SKM-1 (cell line): ENCODE data around the gene ZSCAN1.

Experiments
- DNase-seq: peaks from one replicate; lab custom pipeline; 2025; ENCODE audit not compliant: unreplicated experiment; lab: John Stamatoyannopoulos, UW

The ZSCAN1 gene

DNA sequence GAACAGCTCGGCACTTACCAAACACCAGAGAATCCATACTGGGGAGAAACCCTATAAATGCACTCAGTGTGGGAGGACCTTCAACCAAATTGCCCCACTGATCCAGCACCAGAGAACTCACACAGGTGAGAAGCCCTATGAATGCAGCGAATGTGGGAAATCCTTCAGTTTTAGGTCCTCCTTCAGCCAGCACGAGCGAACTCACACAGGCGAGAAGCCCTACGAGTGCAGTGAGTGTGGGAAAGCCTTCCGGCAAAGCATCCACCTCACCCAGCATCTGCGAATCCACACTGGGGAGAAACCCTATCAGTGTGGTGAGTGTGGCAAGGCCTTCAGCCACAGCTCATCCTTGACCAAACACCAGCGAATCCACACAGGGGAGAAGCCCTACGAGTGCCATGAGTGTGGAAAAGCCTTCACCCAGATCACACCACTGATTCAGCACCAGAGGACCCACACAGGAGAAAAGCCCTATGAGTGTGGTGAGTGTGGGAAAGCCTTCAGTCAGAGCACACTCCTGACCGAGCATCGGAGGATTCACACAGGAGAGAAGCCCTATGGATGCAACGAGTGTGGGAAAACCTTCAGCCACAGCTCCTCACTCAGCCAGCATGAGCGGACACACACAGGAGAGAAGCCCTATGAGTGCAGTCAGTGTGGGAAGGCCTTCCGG is 33.6 kb downstream of the ZSCAN1 start:
- DNase-seq = no peak

DNA sequence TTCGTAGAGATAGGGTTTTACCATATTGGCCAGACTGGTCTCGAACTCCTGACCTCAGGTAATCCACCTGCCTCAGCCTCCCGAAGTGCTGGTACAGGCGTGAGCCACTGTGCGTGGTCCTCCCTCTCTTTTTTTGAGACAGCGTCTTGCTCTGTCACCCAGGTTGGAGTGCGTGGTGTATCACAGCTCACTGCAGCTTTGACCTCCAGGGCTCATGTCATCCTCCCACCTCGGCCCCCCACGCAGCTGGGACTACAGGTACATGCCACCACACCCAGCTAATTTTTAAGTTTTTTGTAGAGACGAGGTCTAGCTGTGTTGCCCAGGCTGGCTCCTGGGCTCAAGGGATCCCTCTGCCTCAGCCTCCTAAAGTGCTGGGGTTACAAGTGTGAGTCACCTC is 46.0 kb downstream of the ZSCAN1 start:
- DNase-seq = no peak

DNA sequence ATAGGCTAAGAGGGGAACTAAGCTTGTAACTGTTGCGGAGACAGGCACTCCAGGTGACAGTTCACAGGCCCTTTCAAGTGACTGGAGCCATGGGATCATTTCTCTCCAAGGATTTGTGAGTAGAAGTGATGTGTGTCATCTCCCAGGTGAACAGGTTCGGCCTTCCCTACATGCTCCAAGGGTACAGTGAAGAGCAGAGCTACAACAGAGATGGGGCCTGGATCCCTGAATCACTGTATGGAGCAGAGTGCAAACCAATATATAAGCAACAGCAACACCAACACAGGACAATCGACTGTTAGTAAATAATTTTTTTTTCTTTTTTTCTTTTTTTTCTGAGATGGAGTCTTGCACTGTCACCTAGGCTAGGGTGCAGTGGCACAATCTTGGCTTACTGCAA is 49.2 kb downstream of the ZSCAN1 start:
- DNase-seq = no peak

DNA sequence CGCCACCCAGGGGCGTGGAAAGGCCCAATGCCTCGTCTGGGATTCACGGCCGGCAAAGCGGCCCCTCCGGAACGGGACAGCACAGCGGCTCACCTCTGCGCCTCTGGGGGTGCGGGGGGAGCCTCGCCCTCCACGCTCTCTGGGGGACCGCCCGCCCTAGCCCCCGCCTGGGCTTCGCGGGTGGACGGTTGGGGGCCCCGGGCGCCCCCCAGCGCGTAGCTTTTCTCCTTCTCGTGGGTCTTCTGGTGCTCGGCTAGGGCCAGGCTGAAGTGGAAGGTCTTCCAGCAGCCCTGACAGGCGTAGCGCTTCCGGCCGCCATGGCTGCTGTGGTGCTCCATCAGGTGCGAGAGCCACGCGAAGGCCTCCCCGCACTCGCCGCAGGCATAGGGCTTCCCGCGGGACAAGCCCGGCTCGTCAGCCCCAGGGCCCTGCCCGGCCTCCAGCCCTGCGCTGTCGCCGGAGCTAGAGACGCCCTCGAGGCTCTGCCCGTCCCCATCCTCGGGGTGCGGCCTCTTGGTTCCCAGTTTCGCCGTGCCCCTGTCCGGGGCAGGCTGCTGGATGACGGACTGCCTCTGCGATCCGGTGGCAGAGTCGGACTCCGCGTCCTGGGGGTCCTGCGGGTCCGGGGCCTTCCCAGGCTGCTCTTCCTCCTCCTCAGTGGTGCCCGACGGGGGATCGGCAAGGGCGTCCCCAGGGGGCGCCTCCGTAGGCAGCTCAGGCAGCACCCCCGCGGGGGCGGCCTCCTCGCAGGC is 50.9 kb downstream of the ZSCAN1 start:
- DNase-seq = no peak

DNA sequence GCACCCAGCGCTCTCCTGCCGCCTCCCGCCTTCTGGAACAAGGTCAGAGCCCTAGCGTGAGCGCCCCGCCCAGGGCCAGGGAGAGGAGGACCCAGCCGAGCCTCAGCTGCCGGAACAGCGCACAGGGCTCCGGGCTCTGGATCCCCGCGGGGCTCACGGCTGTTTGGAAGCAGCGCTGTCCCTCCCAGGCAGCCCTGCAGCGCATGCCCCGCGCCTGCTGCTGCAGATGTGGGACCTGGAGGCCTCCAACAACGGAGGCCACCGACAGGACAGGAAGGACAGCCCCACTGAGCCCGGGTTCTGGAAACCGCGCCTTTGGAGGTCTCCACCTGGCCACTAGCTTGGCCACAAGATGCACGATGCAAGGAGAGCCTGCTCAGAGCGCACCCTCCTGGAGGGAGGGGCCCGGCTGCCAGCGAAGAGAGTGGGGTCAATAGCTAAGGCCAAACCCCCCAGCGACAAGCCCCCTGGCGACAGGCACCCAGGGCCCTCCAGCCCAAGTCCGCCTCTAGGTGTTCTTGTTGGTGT is 51.6 kb downstream of the ZSCAN1 start:
- no peak for DNase-seq

DNA sequence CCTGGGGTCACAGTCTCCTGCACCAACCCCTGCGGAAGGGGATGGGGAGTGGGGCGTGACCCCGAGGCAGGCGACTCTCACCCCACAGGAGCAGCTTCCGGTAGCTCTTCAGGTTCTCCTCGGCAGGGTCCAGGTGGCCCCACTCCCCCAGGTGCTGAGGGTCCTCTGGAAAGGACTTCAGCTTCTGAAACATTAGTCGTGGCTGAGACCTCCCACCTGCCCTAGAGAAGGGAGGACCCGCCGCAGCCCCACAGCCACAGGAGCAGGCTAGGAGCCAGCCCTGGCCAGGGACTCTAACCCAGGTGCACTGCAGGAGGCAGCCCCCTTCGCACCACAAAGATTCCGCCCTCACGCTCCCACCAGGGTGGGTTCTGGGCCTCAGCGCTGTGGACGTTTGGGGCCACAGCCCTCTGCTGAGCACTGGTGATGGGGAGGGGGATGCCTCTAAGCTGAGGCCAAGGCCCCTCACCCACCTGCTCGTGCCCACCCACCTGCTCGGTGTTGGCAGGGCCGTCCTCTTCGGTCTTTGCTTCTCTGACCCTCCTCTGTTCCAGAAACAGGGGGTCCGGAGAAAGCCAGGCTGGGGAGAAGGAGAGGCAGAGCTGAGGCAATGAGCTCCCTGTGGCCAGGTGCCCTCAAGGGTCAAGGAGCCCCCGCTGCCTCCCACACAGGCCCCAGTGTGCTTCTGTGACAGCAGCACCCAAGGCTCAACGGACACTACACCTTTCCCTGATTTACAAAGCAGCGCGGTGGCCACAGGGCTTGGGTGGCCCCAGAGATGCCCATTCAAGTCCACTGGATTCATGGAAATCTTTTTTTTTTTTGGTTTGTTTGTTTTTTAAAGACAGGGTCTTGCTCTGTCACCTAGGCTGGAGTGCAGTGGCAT is 53.2 kb downstream of the ZSCAN1 start:
- DNase-seq = no peak

DNA sequence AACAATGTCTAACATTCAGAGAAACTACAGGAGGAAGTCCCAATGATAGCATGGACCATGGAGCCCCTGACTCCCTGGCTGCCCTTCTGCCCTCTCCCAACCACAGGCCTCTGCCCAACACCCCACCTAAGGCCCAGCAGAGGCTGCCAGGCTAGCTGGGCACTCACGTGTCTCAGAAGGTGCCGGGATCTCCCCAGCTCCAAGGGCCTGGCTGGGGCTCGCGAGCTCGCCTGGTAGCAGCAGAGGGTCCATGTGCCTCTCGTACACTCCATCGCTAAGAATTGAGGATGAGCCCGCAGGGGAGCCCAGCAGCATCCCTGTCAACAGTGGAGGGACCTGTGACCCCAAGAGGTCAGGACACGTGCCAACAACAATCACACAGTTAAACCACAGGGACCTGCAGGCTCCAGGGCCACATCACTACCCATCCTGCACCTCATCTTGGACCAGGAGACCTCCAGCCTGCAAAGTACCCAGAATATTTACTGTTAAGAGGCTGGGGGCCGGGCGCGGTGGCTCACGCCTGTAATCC is 54.8 kb downstream of the ZSCAN1 start:
- DNase-seq = no peak

DNA sequence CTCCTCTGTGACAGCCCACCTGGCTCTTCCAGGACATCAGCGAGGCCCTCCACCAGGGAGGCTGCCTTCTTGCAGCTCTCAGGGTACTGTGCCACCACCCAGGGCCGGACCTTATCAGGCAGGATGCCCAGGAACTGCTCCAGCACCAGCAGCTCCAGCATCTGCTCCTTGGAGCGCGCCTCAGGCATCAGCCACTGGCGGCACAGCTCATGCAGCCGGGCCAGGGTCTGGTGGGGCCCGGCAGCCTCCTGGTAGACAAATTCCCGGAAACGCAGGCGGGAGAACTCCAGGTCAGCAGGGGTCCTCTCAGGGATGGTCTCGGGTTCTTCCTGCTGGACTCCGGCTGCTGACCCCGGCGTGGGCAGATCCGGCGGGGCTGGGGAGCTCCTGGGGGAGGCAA is 56.0 kb downstream of the ZSCAN1 start:
- DNase-seq = no peak

DNA sequence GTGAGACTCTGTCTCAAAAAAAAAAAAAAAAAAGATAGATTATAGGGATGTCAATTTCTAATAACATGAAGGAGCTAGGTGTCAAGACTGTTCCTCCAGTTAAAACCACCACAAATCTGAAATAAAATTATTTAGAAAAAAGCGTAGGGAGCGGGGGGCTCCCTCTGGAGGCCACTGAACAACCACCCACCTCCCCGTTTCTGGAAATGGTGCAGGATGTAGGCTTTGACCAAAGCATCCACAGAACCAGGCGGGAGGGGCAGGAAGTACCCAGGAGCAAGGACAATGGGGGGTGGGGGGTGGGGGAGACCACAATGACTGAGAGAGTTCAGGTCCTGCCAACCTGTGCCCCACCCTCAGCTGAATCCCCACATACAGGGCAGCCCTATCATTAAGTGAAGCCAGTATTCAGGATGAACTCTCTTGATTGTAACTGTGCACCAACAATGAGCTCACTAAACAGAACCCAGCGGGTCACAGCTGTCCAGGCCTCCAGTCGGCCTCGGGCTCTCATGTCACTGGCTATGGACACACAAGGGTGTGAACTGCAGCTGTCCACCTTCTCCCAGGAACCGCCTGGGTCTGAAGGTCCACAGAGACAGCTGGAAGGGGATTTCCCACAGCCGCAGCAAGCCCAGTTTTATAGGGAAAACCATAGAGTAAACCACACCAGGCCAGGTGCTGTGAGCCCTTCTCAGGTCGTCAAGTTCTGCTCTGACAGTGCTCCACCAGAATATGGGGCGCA is 57.6 kb downstream of the ZSCAN1 start:
- DNase-seq = no peak

DNA sequence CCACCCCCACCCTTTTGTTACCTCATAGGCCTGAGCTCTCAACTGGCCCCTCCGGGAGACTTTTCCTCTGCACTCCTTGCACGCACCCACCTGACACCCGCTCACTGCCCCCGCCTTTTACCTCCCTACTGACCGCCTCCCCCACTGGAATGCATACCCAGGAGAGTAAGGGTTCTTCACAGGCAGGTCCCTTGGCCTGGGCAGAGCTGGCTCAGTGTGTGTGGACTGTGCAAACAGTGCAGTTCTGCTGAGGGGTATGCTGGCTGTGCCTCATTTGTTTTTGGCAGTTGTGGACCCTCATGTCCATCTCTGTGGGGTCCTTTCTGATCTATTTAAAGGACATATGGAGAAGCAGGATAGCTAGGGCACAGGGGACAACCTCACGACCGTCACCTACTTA is 59.2 kb downstream of the ZSCAN1 start:
- no peak for DNase-seq

DNA sequence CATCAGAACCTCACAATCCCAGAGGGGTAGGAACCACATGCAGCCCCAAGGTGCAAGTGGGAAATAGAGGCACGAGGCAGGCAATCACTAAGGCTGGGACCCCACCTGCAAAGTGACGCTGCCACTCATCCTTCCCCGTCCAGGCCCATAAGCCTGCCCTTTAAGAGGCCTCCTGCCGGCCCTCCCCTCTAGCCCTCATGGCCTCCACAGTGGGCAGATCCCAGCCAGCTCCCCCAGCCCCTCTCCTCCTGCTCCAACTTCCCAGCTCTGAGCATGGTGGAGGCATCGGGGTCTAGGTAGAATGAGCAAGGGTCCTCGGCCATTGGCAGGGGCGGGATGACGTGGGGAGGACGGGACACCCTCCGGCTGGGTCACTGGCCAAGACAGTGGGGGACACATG is 61.5 kb downstream of the ZSCAN1 start:
- DNase-seq = no peak

DNA sequence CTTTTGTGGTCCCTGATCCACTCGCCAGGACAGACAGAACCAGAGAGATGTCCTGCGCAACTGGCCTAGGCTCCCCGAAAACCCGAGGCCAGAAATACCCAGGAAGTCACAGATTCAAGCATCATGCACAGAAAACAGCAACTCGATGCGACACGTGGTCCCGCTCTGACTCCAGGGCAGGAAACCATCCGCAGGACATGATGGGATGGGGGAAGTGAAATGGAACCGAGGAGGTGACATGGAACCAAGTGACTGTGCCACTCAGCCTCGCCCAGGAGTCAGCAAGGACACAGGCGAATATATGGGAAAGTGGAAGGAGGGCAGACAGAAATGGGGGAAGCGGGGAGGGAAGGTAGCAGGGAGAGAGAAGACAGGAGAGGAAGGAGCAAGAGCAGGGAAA is 63.1 kb downstream of the ZSCAN1 start:
- no peak for DNase-seq

DNA sequence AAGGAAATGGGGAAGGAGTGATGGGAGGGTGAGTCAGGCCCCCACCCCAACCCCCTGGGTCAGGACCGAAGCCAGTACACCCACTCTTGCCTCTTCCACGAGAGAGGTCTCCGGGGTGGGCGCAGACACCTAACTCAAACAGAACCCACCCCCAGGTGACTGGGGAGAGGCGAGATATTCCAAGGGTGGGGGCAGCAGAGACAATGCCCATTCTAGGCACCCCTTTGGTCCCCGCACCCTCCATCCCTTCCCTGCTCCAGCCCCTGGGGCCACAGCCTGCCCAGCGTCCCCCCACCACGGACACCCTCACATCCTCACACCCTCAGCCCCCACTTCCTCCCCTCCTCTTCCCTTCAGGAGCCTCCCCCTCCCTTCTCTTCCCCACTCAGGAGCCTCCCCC is 63.5 kb downstream of the ZSCAN1 start:
- no peak for DNase-seq

DNA sequence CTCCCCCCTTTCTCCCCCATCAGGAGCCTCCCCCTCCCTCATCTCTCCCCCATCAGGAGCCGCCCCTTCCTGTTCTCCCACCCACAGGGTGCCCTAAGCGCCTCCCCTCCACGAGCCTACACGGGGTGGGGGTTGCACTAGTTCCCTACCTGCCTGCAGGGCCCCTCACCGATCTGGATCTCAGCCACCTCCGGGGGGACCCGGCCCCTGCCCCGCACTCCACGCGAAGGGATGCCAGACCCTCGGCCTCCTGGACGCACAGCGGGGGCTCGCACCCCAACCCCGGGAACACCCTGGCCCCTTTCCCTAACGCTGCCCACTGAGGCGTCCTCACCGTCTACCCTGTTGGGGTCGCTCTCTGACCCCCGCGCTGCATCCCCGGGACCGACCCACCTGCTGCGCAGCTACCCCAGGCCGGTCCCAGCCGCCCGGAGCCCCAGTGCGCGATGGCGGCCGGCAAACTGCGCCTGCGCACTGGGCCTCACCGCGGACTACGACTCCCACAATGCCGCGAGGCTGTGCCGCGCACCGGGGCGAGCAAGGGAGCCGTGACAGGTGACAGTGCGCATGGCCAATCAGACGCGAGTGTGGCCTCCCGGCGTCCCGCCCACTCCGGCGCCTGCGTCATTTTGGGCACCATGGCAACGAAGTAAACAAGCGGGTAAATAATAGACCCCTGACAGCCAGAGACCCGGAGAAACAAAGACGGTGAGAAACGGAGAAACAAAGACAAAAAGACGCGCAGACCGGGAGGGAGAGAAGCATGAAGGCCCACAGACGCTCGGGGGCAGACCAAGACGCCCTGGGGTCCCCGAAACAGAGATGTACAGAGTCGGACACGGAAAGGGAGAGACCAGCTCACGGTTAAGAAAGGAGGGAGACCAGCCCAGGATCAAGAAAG is 64.2 kb downstream of the ZSCAN1 start, which contains the start of gene ZSCAN18:
Gene ZSCAN18 (minus strand): TSS at position 451 of the 901 bp plus-strand sequence. CDS start 7,964 bp downstream, outside the sequence.
- no peak for DNase-seq

DNA sequence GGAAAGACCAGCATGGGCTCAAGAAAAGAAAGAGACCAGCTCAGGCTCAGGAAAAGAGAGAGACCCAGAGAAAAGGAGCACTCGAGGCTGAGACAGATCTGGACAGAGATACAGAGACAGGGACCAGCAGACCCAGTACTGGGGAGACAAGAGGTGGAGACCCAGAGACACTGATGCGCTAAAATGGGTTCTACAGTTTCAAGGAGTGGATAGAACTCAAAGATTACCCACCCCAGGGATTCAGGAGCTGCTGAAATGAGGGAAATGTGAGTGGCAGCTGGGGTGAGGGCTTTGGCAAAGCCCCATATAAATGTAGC is 64.8 kb downstream of the ZSCAN1 start:
- no peak for DNase-seq
